ENCODE results near the gene PCYOX1L.

PCYOX1L gene
- total RNA-seq = 3.3 to 17.8 (median 11.0) reads per million in 17 experiments

- DNase-seq = peak; percentile 92 to 97 (median 96)
Observed at GRCh38 chr5:149357370-149358293, at the start of gene PCYOX1L. TSS of gene PCYOX1L (plus strand) at chr5:149358046. CDS start at chr5:149358069, 23 bp downstream.

- DNase-seq = no peak
Observed at GRCh38 chr5:149309354-149309753, 48.5 kb upstream of the PCYOX1L start.

- no peak for DNase-seq
Observed at GRCh38 chr5:149310488-149310887, 47.4 kb upstream of the PCYOX1L start.

GRCh38 chr5:149310947-149311658 is 46.7 kb upstream of the PCYOX1L start:
- no peak for DNase-seq

- DNase-seq = no peak
Observed at GRCh38 chr5:149313151-149313841, 44.5 kb upstream of the PCYOX1L start.

- DNase-seq = no peak
Observed at GRCh38 chr5:149314571-149315111, 43.2 kb upstream of the PCYOX1L start.

- DNase-seq = no peak
Observed at GRCh38 chr5:149315753-149316152, 42.1 kb upstream of the PCYOX1L start.

GRCh38 chr5:149317281-149318048 is 40.4 kb upstream of the PCYOX1L start:
- peak; percentile 46 to 67 (median 50) for DNase-seq

GRCh38 chr5:149319174-149319573 is 38.7 kb upstream of the PCYOX1L start:
- no peak for DNase-seq

GRCh38 chr5:149320791-149321330 is 37.0 kb upstream of the PCYOX1L start:
- peak in 1 of 4 experiments; percentile 29 for DNase-seq

- no peak for DNase-seq
Observed at GRCh38 chr5:149322518-149322917, 35.3 kb upstream of the PCYOX1L start.

- DNase-seq = no peak
Observed at GRCh38 chr5:149323210-149323609, 34.6 kb upstream of the PCYOX1L start.

GRCh38 chr5:149323621-149324205 is 34.1 kb upstream of the PCYOX1L start:
- DNase-seq = no peak

GRCh38 chr5:149324641-149325040 is 33.2 kb upstream of the PCYOX1L start:
- peak in 2 of 4 experiments; percentile 11 to 26 for DNase-seq

GRCh38 chr5:149325166-149325735 is 32.6 kb upstream of the PCYOX1L start:
- no peak for DNase-seq

- DNase-seq = no peak
Observed at GRCh38 chr5:149325894-149326293, 32.0 kb upstream of the PCYOX1L start.

- DNase-seq = no peak
Observed at GRCh38 chr5:149326611-149327010, 31.2 kb upstream of the PCYOX1L start.

GRCh38 chr5:149328177-149328576 is 29.7 kb upstream of the PCYOX1L start:
- DNase-seq = no peak

- DNase-seq = no peak
Observed at GRCh38 chr5:149333711-149334443, 24.0 kb upstream of the PCYOX1L start.

GRCh38 chr5:149337736-149338135 is 20.1 kb upstream of the PCYOX1L start:
- DNase-seq = no peak

Measured in suppressor macrophage (primary cell).